ENCODE results near the gene ABCC9.

DNA sequence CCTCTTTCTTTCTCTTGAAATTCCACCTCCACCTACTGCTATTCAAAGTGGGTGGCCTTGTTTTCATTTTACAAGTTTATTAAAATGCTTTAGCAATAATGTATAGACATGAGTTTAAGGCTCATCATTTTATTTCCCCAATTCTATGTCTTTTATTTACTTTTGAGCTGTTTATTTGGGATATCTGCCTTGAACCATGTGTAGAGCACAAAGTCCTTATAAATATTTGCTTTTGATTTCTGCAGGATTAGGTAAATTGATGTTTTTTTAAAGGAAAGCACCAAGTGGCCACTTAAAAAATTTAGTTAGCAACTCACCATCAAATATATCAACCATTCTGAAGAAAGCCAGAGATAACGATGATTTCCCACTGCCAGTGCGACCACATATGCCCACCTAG is 126.9 kb downstream of the ABCC9 start:
- TF ChIP-seq SP1 (IDR thresholded peaks at IDR 0.05): no peak
- TF ChIP-seq FOXM1 (IDR thresholded peaks at IDR 0.05; ENCODE audit: borderline replicate concordance): no peak
- no peak for TF ChIP-seq BHLHE40 (IDR thresholded peaks at IDR 0.05; ENCODE audit: borderline replicate concordance)
- no peak for TF ChIP-seq L3MBTL2 (conservative IDR thresholded peaks at IDR 0.05)
- no peak for TF ChIP-seq CTBP1 (IDR thresholded peaks at IDR 0.05; ENCODE audit: borderline replicate concordance)
- TF ChIP-seq FOXK2 (IDR thresholded peaks at IDR 0.05): no peak
- no peak for TF ChIP-seq SUZ12 (IDR thresholded peaks at IDR 0.05)
- TF ChIP-seq ELF4 (IDR thresholded peaks at IDR 0.05): no peak

Data from HEK293T (cell line).